Activated naive CD8-positive, alpha-beta T cell treated with anti-CD3 and anti-CD28 coated beads for 36 hours (primary cell): ENCODE measurements around the gene SPATA21. TPM values are rescaled to one million over a fixed set of nuclear protein-coding genes. Genes with fewer than 3 reads are reported as not detected.

ENCODE experiments used
- DNase-seq: peaks from one replicate; pipeline ENCODE4 v3.0.0; 2021
- H3K27ac Mint-ChIP-seq: one replicate; pipeline ENCODE4 v1.8.0; 2022; ENCODE audit warnings: mild to moderate bottlenecking, moderate library complexity, mixed read lengths
- H3K27me3 Mint-ChIP-seq: one replicate; pipeline ENCODE4 v1.8.0; 2022; ENCODE audit warnings: mild to moderate bottlenecking, mixed read lengths
- H3K36me3 Mint-ChIP-seq: one replicate; pipeline ENCODE4 v1.8.0; 2021; ENCODE audit warnings: mild to moderate bottlenecking, mixed read lengths
- H3K4me1 Mint-ChIP-seq: one replicate; pipeline ENCODE4 v1.8.0; 2021; ENCODE audit warnings: mixed read lengths
- H3K4me3 Mint-ChIP-seq: one replicate; pipeline ENCODE4 v1.8.0; 2022; ENCODE audit warnings: mild to moderate bottlenecking, moderate library complexity, mixed read lengths
- H3K9me3 Mint-ChIP-seq: one replicate; pipeline ENCODE4 v1.8.0; 2022; ENCODE audit warnings: mixed read lengths
- total RNA-seq, 2 experiments: library from RNA; stranded (reverse); gene quantifications; one replicate each; pipeline ENCODE4 v1.2.3, GENCODE V29; 2021

The SPATA21 gene
- total RNA-seq, 2 experiments from 2014 or later: not detected

DNA sequence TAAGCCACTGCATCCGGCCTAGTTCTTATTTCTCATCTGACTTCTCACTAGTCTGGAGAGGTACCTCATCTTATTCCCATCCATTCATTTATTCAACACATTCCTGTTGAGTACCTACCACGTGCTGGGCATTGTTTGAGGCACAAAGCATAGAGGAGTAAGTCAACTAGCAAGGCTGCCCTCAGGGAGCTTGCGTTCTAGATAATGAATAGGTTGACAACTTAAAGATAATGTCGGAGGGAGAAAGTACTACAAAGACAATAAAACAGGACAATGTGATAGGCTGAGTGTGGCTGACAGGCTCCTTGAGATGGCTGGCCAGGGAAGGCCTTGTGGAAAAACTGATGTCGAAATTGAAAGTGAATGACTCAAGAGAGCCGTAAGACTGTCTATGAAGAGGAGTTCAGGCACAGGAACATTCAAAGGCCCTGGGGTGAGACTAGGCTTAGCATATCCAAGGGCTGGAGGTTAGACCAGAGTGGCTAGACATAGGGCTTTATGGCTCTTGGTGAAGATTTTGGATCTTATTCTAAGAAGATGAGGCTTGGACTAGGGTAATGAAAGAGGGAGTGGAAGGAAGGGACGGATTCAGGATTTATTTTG lies 18.3 kb downstream of the SPATA21 start:
- Mint-ChIP-seq H3K4me1 (peaks cover 31% of the 10 kb centered on the region), H3K4me3 (no peak overlapping the region), H3K27me3 (no peaks in the 10 kb centered on the region), H3K27ac (peak overlapping the region; percentile 55), H3K9me3 (peaks cover 3% of the 10 kb centered on the region), H3K36me3 (peaks cover 5% of the 10 kb centered on the region)
- peak; percentile 29 for DNase-seq

DNA sequence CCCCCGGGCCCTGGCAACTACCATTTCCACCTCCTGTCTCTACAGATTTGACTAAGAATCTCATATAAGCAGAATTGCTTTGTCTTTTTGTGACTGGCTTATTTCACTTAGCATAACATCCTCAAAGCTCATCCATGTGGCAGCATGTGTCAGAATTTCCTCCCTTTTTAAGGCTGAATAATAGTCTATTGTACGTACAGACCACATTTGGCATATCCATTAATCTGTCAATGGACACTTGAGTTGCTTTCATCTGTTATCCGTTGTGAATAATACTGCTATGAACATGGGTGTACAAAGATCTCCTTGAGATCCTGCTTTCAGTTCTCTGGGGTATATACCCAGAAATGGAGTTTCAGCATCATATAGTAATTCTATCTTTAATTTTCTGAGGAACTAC lies 24.0 kb downstream of the SPATA21 start:
- Mint-ChIP-seq H3K27me3 (no peaks in the 10 kb centered on the region), H3K4me1 (peaks cover 4% of the 10 kb centered on the region), H3K9me3 (no peaks in the 10 kb centered on the region), H3K36me3 (no peaks in the 10 kb centered on the region), H3K4me3 (no peak overlapping the region), H3K27ac (no peak overlapping the region)
- DNase-seq: no peak

GRCh38 chr1:16410803-16411202 lies 26.4 kb downstream of the SPATA21 start:
- Mint-ChIP-seq H3K9me3 (no peaks in the 10 kb centered on the region), H3K36me3 (no peaks in the 10 kb centered on the region), H3K4me1 (no peaks in the 10 kb centered on the region), H3K27ac (no peak overlapping the region), H3K27me3 (no peaks in the 10 kb centered on the region), H3K4me3 (no peak overlapping the region)
- no peak for DNase-seq

DNA sequence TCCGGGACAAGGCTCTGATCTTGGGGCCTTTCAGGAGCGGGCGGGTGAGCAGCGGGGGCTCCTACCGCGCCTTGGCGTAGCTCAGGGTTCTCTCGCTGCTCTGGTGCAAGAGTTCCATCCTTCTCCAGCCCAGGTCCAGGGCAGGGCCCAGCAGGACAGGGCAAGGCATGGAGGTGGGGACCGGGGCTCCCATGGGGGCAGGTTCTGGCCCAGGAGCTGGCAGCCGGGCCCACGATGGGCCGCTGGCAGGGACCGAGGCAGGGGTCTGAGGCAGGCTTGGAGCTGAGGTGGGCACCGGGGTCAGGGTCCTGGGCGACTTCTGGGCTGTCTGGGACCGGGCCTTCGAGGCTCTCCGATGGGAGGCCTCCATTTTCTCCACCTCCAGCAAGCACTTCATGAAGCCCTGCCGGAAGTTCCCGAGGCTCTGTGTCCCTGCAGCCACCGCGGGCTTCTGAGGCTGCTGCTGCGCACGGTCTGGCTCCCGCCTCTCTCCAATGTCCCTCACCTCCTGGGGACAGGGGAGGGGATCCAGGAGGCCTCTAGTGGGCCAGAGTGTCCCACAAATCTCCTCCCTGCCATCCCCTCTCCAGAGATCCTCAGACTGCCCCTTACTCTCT lies 27.6 kb downstream of the SPATA21 start:
- Mint-ChIP-seq H3K27me3 (no peaks in the 10 kb centered on the region), H3K4me1 (no peaks in the 10 kb centered on the region)

DNA sequence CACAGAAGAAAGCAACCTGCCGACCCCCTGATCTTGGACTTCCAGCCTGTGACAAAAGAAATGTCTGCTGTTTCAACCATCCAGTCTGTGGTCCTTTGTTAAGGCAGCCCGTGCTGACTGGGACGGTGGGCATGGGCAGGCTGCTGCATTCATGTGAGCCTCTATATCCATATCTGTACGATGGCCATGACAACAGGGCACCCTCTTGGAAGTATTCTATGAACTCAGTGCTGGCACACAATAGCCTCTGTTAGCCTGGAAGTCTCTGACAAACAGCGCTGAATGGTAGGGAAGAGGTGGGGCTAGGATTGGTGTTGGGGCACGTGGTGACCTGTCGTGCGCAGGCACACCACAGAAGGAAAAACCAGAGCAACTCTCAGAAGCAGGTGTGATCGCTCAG lies 30.4 kb downstream of the SPATA21 start:
- Mint-ChIP-seq H3K4me1 (no peaks in the 10 kb centered on the region), H3K9me3 (no peaks in the 10 kb centered on the region), H3K27me3 (no peaks in the 10 kb centered on the region), H3K36me3 (no peaks in the 10 kb centered on the region), H3K4me3 (no peak overlapping the region), H3K27ac (no peak overlapping the region)
- DNase-seq: no peak

More for the DNA sequence above, 27.6 kb downstream of the SPATA21 start:
- H3K27ac Mint-ChIP-seq: no peak overlapping the region
- no peak for DNase-seq
- H3K4me3 Mint-ChIP-seq: no peak overlapping the region
- H3K9me3 Mint-ChIP-seq: no peaks in the 10 kb centered on the region
- no peaks in the 10 kb centered on the region for H3K36me3 Mint-ChIP-seq

DNA sequence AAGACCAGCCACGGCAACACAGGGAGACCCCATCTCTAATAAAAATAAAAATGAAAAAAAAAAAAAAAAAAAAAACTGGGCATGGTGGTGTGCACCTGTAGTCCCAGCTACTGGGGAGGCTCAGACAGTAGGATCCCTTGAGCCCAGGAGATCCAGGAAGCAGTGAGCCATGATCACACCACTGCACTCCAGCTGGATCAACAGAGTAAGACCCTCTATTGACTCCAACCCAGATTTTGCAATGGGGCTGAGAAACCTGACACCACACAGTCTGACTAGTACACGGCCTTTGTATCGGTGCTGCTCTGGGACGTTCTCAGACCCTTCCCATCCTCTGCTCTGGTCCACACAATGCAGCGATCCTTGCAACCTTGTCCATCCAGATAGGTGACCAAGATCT lies 31.8 kb downstream of the SPATA21 start:
- Mint-ChIP-seq H3K4me3 (no peak overlapping the region), H3K27me3 (no peaks in the 10 kb centered on the region), H3K27ac (no peak overlapping the region), H3K4me1 (no peaks in the 10 kb centered on the region), H3K9me3 (no peaks in the 10 kb centered on the region), H3K36me3 (no peaks in the 10 kb centered on the region)
- no peak for DNase-seq

- Mint-ChIP-seq H3K4me3 (no peak overlapping the region), H3K27ac (no peak overlapping the region), H3K9me3 (no peaks in the 10 kb centered on the region), H3K36me3 (peaks cover 7% of the 10 kb centered on the region), H3K4me1 (no peaks in the 10 kb centered on the region), H3K27me3 (no peaks in the 10 kb centered on the region)
- no peak for DNase-seq
Observed at GRCh38 chr1:16402742-16403141, 34.5 kb downstream of the SPATA21 start.

GRCh38 chr1:16398371-16398953 lies 38.8 kb downstream of the SPATA21 start:
- H3K27me3 Mint-ChIP-seq: no peaks in the 10 kb centered on the region
- H3K4me3 Mint-ChIP-seq: no peak overlapping the region
- H3K27ac Mint-ChIP-seq: peak overlapping the region; percentile 62
- no peaks in the 10 kb centered on the region for H3K9me3 Mint-ChIP-seq
- peaks cover 15% of the 10 kb centered on the region for H3K36me3 Mint-ChIP-seq
- peaks cover 22% of the 10 kb centered on the region for H3K4me1 Mint-ChIP-seq
- DNase-seq: no peak

GRCh38 chr1:16397120-16397519 lies 40.1 kb downstream of the SPATA21 start:
- Mint-ChIP-seq H3K4me1 (peaks cover 36% of the 10 kb centered on the region), H3K36me3 (peaks cover 20% of the 10 kb centered on the region), H3K9me3 (no peaks in the 10 kb centered on the region), H3K4me3 (no peak overlapping the region), H3K27ac (peak overlapping the region; percentile 86), H3K27me3 (no peaks in the 10 kb centered on the region)
- no peak for DNase-seq

GRCh38 chr1:16396591-16396990 lies 40.6 kb downstream of the SPATA21 start:
- no peaks in the 10 kb centered on the region for H3K9me3 Mint-ChIP-seq
- no peak for DNase-seq
- peaks cover 20% of the 10 kb centered on the region for H3K36me3 Mint-ChIP-seq
- no peak overlapping the region for H3K4me3 Mint-ChIP-seq
- H3K27ac Mint-ChIP-seq: peak overlapping the region; percentile 86
- peaks cover 40% of the 10 kb centered on the region for H3K4me1 Mint-ChIP-seq
- H3K27me3 Mint-ChIP-seq: no peaks in the 10 kb centered on the region

- DNase-seq: no peak
- no peak overlapping the region for H3K27ac Mint-ChIP-seq
- H3K9me3 Mint-ChIP-seq: no peaks in the 10 kb centered on the region
- H3K4me3 Mint-ChIP-seq: no peak overlapping the region
- no peaks in the 10 kb centered on the region for H3K27me3 Mint-ChIP-seq
- peaks cover 28% of the 10 kb centered on the region for H3K36me3 Mint-ChIP-seq
- H3K4me1 Mint-ChIP-seq: peaks cover 56% of the 10 kb centered on the region
Observed at GRCh38 chr1:16394977-16395376, 42.2 kb downstream of the SPATA21 start.

DNA sequence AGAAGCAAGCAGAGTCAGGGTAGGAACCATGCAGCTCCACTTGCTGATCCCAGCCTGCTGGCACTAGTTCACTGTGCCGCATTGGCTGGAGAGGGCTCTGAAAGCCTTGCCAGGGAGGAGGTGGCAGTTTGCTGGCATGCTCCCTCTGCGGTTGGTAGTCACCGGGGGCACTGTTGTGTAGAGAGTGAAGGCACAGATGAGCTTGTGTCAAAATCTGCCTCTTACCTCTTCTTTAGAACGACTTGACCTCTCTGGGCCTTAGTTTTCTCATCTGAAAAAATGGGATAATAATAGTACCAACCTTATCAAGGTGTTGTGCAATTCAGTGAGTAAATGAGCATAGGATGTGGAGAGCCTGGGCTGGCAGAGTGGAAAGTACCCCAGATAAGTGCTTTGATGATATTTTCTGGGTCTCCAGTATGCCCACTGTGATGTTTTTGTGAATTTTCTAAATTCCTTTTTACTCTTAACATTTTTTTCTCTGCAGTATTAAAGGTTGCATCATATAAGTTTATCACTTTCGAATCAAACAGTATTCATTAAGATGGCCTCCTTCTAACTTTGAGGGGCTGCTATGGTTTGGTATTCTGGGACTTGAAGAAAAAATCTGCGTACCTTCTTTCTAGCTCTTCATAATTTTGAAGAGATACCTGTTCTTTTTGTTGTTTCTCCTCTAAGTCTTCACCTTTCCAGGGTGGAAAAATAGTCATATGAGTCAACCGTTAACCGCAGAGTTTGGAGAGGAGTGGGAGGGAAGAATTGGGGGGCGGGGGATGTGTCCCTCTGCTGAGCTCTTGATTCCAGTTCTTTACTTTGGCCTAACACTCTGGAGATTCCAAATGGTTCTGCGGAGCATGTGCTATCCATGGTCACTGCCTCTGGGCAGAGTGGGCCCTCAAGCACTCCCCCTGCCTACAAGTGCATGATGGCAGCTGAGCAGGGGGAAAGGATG lies 43.4 kb downstream of the SPATA21 start:
- Mint-ChIP-seq H3K4me3 (no peak overlapping the region), H3K27me3 (no peaks in the 10 kb centered on the region), H3K27ac (peak overlapping the region; percentile 55), H3K4me1 (peaks cover 56% of the 10 kb centered on the region), H3K36me3 (peaks cover 23% of the 10 kb centered on the region), H3K9me3 (no peaks in the 10 kb centered on the region)
- DNase-seq: no peak

DNA sequence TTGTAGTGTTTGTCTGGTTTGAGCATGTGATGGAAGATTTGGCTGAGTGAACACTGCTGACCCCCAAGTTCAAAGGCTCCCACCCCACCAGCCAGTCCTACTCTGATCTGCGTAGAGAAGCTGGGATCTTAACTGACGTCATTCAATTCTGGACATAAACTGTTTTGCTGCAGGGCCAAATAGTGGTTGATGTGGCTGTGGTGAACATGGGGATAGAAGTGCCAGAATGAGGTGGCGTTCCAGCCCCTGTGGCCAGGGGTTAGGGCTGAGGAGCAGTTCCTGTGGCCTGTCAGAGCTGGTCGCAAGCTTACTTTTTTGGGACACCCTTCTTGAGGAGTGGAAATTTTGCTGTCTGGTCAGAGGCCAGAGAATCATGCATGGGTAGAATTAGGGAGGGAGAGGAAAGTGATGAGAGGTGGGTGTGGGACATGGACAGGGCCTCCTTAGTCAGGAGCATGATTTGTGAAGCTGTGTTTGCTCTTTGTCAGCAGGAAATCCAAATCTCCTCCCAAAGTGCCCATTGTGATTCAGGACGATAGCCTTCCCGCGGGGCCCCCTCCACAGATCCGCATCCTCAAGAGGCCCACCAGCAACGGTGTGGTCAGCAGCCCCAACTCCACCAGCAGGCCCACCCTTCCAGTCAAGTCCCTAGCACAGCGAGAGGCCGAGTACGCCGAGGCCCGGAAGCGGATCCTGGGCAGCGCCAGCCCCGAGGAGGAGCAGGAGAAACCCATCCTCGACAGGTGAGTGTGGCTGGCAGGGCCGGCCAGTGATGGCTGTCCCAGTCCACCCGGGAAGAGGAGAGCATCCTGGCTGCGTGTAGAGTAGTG lies 44.3 kb downstream of the SPATA21 start:
- DNase-seq: no peak
- H3K4me1 Mint-ChIP-seq: peaks cover 56% of the 10 kb centered on the region
- H3K9me3 Mint-ChIP-seq: no peaks in the 10 kb centered on the region
- H3K27ac Mint-ChIP-seq: peak overlapping the region; percentile 90
- no peaks in the 10 kb centered on the region for H3K27me3 Mint-ChIP-seq
- H3K4me3 Mint-ChIP-seq: no peak overlapping the region
- H3K36me3 Mint-ChIP-seq: peaks cover 25% of the 10 kb centered on the region

DNA sequence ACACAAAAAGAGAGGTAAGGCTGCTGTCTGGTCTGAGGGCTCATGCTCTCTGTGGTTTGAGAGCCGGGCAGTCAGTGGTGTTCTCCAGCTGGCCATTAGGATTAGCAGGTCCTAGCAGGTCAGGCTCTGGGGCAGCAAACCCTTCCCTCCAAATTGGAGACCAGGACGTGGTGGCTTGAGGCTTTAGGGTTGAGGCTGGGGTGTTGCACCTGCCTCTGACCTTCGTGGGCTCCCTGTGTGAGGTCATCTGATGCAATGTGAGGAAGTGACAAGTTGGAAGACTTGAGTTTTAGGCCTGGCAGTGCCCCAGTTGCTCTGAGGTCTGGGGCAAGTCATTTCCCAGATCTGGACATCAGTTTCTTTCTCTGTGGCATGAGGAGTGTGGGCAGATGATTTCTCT lies 45.8 kb downstream of the SPATA21 start:
- H3K27ac Mint-ChIP-seq: peak overlapping the region; percentile 90
- H3K36me3 Mint-ChIP-seq: peaks cover 26% of the 10 kb centered on the region
- H3K4me3 Mint-ChIP-seq: no peak overlapping the region
- DNase-seq: peak; percentile 16
- peaks cover 57% of the 10 kb centered on the region for H3K4me1 Mint-ChIP-seq
- no peaks in the 10 kb centered on the region for H3K9me3 Mint-ChIP-seq
- no peaks in the 10 kb centered on the region for H3K27me3 Mint-ChIP-seq
